ENCODE data around the gene FRMPD4. TPM values are rescaled to one million over a fixed set of nuclear protein-coding genes. Genes with fewer than 3 reads are reported as not detected.

FRMPD4 gene
- total and polyA plus RNA-seq, 12 donors, result 0.03 to 4.1 (median 2.0) TPM

DNA sequence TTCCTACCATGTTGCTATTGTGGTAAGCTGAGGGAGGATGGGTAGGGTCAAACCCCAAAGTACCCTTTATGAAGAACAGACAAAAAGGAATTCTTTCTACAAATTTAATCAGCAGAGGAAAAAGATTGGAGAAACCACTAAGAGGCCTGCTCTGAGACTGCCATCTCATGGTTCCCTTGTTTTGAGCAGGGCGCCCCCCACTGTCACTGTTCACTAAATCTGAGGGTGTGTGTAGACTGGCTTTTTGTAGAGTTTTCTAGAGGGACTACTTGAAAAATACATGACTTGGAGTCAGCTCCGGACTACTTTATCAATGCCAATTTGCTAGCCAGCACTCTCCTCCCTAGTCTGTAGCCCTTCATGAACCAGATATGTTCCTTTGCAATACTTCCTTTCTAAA is 324.8 kb downstream of the FRMPD4 start:
- Histone ChIP-seq H3K27me3 (no peaks in the 10 kb centered on the region), H3K27ac (no peak overlapping the region), H3K36me3 (no peaks in the 10 kb centered on the region), H3K4me3 (no peak overlapping the region), H3K4me1 (no peaks in the 10 kb centered on the region), H3K9me3 (no peaks in the 10 kb centered on the region)
- no peak for ATAC-seq
- WGBS, 2 donors, result 72 to 79% methylated on average over 2 of the region's 2 CpGs
- no peak for DNase-seq
- intact Hi-C loops (cut with DNase I), result no loop called here
- TF ChIP-seq, protein P1, sequence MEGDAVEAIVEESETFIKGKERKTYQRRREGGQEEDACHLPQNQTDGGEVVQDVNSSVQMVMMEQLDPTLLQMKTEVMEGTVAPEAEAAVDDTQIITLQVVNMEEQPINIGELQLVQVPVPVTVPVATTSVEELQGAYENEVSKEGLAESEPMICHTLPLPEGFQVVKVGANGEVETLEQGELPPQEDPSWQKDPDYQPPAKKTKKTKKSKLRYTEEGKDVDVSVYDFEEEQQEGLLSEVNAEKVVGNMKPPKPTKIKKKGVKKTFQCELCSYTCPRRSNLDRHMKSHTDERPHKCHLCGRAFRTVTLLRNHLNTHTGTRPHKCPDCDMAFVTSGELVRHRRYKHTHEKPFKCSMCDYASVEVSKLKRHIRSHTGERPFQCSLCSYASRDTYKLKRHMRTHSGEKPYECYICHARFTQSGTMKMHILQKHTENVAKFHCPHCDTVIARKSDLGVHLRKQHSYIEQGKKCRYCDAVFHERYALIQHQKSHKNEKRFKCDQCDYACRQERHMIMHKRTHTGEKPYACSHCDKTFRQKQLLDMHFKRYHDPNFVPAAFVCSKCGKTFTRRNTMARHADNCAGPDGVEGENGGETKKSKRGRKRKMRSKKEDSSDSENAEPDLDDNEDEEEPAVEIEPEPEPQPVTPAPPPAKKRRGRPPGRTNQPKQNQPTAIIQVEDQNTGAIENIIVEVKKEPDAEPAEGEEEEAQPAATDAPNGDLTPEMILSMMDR (IDR thresholded peaks at IDR 0.05), result no peak

DNA sequence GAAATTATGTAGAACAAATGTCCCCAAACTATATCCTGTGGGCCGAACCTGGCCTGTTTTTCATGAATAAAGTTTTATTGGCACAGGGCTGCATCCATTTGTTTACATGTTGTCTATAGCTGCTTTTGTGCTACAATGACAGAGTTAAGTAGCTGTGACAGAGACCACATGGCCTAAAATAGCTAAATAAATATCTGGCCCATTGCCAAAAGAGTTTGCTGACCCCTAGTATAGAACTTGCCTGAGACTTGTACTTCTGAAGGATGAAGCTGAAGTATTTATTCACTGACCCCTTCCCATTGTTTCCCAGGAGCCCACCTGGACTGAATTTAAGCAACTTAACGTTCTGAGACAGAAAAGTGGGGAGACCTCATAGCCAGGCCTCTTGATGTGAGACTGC is 325.6 kb downstream of the FRMPD4 start:
- Histone ChIP-seq H3K4me3 (no peak overlapping the region), H3K27me3 (peaks cover 0 to 2% (median 0%) of the 10 kb centered on the region in 7 donors), H3K27ac (no peak overlapping the region), H3K4me1 (no peaks in the 10 kb centered on the region), H3K36me3 (no peaks in the 10 kb centered on the region), H3K9me3 (no peaks in the 10 kb centered on the region)
- ATAC-seq (no peak), DNase-seq (no peak)
- 78 to 79% methylated on average over 2 of the region's 2 CpGs for WGBS, 2 donors
- TF ChIP-seq, protein P1 (IDR thresholded peaks at IDR 0.05), result no peak
- intact Hi-C loops (cut with DNase I), result no loop called here

DNA sequence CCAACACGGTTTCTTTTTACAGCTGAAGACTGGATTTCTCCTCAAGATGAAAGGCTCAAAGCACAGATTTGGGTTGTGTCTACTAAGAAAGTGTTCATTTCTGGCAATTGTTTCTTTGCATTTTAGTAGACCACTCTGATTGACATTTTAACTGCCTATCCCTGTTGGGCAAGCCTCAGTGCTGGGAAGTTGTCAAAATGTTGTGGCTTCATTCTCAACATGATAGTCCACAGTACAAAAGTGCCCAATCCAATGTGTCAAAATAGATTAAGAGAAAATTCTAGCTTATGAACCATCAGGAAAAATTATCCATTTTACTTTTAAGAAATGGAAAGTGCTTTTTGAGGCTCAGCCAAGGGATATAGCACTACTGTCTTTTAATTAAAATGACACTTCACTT is 329.0 kb downstream of the FRMPD4 start:
- H3K9me3 ChIP-seq, result no peaks in the 10 kb centered on the region
- intact Hi-C loops (cut with DNase I), result no loop called here
- peaks cover 0 to 7% (median 0%) of the 10 kb centered on the region in 7 donors for H3K27me3 ChIP-seq
- H3K27ac ChIP-seq, result no peak overlapping the region
- ATAC-seq (no peak), DNase-seq (no peak)
- no peak overlapping the region for H3K4me3 ChIP-seq
- 73 to 77% methylated on average over 1 of the region's 1 CpG for WGBS, 2 donors
- no peaks in the 10 kb centered on the region for H3K36me3 ChIP-seq
- no peaks in the 10 kb centered on the region for H3K4me1 ChIP-seq
- TF ChIP-seq, protein P1 (IDR thresholded peaks at IDR 0.05), result no peak

DNA sequence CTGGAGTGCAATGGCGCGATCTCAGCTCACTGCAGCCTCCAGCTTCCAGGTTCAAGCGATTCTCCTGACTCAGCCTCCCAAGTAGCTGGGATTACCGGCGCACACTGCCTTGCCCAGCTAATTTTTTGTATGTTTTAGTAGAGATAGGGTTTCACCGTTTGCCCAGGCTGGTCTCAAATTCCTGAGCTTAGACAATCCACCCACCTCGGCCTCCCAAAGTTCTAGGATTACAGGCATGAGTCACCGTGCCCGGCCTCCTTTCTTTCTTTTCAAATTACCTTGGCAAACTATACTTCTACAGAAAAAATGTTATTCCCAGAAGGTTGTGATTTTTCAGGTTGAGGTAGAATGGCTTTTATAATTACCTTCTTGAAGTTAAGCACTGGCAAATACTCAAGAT is 331.0 kb downstream of the FRMPD4 start:
- TF ChIP-seq, protein P1 (IDR thresholded peaks at IDR 0.05), result no peak
- H3K27ac ChIP-seq, result no peak overlapping the region
- H3K36me3 ChIP-seq, result no peaks in the 10 kb centered on the region
- intact Hi-C loops (cut with DNase I), result no loop called here
- no peaks in the 10 kb centered on the region for H3K4me1 ChIP-seq
- DNase-seq (no peak), ATAC-seq (no peak)
- 88 to 91% methylated on average over 9 of the region's 9 CpGs for WGBS, 2 donors
- H3K27me3 ChIP-seq, result peaks cover 0 to 7% (median 0%) of the 10 kb centered on the region in 7 donors
- no peak overlapping the region for H3K4me3 ChIP-seq
- H3K9me3 ChIP-seq, result no peaks in the 10 kb centered on the region
